Stimulated activated CD8-positive, alpha-beta memory T cell treated with anti-CD3 and anti-CD28 coated beads, Interleukin-15, amount 100 ng/mL, for 1 hour (primary cell): ENCODE data around the gene KCNJ10.
"Not testable (repeated sequence)": the region's sequence is repeated elsewhere in the genome, so short reads cannot be mapped to it uniquely, and the experiment has no call there.

Experiments
- DNase-seq: peaks from one replicate; pipeline ENCODE4 v3.0.0-alpha.2; 2020; ENCODE audit warnings: low read depth

KCNJ10 gene

DNA sequence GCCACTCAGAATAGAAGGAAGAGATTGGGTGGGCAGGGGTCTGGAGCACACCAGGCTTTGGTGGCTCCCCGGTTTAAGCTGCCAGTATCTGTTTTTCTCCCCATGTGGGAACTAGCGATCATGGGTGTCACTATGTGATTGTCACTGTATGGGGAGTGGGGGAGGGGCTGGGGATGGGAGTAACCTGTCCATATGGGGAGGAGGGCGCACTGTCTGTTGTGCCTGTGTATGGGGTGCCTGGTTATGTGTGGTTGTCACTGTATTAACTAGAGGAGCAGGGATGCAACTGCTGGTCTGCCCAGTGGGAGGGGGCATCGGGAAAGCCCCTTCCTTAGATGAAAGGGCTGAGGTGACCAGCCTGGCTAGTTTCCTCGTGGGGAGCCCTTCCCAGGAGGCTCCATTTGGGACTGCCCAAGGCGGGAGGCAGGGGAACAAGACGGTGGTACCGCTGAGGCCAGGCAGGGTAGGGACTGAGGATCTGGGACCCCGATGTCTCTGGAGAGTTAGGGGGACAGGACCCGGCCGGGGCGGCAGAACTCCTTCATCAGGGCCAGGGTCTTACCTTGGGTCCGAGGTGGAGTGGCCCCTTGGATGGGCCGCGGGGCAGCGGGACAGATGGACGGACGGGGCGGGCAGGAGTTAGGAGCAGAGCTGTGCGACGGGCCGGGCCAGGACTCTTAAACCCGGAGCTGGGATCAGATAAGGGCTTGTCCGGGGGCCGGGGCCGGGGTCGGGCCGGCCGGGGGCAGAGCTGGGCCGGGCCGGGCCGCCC is at the start of gene KCNJ10:
KCNJ10 (minus strand) TSS at position 701 of the 772 bp plus-strand sequence. CDS start 27,628 bp downstream, outside the sequence.
- DNase-seq, result no peak

DNA sequence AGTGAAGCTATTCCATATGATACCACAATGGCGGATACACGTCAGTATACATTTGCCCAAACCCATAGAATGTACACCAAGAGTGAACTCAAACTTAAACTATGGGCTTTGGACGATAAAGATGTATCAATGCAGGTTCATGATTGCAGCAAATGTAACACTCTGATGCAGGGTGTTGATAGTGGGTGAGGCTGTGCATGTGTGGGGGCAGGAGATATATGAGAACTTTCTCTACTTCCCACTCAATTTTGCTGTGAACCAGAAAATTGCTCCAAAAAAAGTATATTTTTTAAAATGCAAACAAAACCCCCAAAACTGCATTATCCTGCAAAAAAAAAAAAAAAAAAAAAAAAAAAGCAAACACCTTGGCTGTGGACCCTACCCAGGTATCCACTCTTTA is 49.0 kb upstream of the KCNJ10 start:
- no peak for DNase-seq

DNA sequence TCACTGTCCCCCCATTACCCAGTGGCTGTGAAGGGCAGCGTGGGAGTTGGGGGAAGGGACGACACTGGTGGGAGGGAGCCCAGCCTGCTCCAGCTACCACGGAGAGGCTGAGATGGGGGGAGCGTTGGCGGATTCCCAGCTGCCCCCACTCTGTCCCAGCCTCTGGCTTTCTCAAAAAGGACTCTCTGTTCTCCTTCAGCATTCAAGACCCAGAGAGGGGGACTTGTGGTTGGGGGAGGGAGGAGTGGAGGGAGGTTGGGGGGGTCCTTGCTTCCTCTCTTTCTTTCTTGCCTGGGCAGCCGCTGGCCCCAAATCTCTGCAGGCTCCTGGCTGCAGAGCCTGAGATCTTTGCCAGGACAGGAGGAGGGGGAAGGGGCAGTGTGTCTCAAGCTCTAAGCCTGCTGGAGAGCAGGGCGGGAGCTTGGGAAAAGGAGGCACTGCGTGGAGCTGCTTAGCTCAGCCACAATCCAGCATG is 47.8 kb upstream of the KCNJ10 start:
- DNase-seq, result no peak

DNA sequence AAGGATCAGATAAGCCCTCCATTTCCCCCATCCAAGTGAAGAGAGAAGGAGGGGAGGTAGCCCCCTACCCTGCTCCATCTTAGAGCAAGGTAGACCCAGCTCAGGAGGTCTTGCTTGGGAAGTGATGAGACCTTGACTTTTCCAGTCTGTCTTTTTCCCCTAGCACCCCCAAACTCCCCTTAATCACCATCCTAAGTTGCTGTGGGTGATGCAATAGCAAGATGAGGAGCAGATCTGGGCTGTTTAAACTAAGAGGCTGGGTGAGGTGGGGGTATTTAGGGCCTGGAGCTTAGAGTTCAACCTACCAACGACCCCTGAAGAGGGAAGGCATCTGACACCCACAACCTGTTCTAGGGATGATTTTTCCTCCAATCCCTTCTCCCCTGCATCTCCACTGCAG is 47.3 kb upstream of the KCNJ10 start:
- DNase-seq, result no peak

DNA sequence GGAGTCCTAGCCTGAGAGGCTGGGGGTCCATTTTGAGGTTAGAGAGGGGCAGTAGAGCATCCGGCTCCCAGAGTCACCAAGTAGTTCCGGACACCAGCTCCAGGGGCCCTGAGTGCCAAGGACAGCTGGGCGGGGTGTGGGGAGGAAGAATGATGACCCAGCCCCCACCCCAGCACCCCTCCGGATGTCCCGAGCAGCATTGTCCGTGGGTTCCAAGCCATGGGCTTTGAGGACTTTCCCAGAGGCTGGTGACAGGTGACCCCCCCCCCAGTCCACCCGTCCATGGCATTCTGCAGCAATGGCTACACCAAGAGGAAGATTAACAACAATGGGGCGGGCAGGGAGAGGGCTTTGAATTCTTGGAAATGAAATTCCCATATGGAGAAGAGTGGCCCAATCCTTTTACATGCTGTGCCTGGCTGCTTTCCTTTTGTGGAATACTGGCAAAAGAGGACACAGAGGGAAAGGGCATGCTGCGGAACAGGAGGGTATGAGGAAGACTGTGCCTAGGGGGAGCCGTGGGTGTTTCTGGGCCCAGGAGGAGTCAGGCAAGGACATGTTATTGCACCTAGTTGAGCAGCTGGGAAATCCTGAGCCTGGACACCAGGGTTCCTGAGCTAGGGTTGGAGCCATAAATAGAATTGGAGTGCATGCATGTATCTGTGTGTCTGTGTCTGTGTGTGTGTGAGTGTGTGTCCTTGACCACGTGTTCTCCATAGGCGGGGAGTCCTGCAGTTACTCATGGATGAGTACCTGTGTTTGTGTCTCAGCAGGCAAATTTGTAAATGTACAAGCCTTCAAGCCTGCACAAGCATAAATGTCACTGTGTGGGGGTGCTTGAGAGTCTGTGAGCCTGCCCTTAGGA is 46.6 kb upstream of the KCNJ10 start:
- no peak for DNase-seq

DNA sequence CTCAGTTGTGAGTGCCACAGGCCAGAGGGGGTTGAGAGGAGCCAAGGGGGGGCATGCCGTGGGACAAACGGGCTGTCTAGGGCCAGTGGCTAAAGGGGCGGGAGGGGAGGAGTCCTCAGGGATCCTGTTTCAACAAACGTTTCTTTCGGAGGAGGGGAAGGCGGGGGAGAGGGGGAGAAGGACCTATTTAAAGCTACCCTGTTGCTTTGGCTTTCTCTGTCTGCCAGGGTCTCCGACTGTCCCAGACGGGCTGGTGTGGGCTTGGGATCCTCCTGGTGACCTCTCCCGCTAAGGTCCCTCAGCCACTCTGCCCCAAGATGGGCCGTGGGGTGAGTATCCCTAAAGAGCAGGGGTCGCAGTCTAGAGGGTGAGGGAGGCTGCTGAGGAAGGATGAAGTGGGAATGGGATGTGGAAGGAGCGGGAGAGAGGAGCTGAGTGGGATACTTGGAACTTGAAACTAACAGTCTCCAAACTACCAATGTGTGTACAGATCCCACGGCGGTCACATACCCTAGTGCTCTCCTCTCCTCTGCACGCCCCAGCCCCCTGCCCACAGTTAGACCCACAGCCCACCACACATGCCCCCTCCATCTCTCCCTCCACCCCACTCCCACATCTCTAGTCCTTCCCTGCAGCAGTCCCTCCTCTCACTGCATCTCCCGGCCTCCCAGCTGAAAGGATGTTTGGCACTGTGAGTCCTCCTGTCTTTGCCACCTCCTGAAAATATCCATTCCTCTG is 45.8 kb upstream of the KCNJ10 start, which contains the start of gene ATP1A2:
ATP1A2 (plus strand) TSS at position 215 of the 738 bp plus-strand sequence; CDS start at position 318, 103 bp downstream.
- DNase-seq, result no peak

DNA sequence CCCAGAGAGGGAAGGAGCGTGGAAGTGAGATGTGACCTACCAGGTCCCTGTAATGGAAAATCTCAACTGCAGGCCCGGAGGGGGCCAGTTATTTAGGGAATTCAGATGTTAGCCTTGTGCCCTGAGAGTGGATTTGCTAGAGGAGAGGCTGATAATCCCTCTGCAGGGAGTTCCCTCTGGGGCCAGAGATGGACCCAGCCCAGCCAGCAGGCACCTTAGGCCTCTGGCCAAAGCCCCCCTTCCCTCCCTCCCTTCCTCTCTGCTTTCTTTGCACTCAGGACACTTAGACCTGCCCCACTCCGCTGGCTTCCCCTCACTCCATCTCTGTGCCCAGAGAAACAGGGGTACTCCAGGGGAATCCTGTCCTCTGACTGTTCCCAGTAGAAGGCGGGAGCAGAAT is 44.1 kb upstream of the KCNJ10 start:
- no peak for DNase-seq

DNA sequence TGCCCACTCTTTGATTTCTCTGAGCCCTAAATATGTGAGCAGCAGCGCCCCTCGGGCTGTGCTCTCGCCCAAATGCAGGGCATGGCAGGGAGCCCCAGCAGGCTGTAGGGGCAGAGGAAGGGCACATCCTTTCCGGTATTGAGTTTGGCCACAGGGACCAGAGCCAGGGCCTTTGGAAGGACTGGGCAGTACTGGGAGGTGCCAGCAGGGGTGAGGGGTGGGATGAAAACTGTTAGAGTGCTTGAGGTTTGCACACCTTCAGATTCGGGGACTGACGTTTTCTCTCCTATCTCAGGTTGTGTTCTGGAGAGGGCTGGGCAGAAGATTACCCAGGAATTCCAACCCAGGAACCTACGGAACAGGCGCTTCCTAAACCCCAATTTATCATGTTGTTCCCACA is 43.4 kb upstream of the KCNJ10 start:
- DNase-seq, result no peak

DNA sequence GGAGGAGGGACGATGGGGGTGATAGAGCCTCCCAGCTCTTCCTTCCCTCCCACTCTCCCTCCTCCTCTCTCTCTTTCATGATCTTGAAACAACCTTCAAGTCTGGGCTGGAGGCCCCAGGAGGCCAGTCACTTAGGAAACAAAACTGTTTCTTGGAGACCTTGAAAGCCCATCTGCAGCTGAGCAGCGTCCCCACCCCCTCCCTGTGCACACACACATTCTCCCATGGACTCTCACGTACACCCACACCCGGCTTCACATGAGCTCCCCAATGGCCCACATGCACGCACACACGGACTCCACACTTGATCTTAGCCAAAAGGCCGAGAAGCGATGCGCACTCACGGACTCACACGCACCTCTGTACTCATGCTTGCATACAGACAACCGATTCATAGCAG is 42.4 kb upstream of the KCNJ10 start:
- no peak for DNase-seq

DNA sequence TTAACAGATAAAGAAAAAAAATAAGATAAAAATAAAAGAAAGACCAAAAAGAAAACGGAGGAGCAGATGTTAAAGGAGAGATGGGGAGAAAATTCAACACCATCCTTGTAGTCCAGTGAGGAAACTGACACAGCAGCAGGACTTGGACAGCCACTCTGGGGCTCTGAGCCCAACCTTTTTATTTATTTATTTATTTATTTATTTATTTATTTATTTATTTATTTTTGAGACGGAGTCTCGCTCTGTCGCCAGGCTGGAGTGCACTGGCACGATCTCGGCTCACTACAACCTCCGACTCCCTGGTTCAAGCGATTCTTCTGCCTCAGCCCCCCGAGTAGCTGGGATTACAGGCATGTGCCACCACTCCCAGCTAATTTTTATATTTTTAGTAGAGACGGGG is 41.5 kb upstream of the KCNJ10 start:
- not testable (repeated sequence) for DNase-seq

DNA sequence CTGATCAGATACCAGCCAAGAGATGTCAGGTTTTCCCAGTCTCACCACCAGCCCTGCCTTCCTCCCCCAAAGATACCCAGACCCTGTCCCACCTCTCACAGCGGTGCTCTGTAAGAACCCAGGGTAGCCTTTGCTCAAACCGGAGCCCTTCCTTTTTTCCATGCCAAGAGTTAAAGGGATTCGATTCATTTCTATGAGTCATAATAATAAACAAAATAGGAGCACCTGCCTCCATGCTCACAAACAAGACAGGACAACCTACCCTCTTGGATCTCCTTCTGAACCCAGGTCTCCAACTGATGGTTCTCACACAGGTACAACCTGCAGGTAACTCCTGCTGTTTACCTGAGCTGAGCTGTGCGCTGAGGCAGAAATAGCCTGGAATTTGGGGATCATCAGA is 39.7 kb upstream of the KCNJ10 start:
- DNase-seq, result no peak

DNA sequence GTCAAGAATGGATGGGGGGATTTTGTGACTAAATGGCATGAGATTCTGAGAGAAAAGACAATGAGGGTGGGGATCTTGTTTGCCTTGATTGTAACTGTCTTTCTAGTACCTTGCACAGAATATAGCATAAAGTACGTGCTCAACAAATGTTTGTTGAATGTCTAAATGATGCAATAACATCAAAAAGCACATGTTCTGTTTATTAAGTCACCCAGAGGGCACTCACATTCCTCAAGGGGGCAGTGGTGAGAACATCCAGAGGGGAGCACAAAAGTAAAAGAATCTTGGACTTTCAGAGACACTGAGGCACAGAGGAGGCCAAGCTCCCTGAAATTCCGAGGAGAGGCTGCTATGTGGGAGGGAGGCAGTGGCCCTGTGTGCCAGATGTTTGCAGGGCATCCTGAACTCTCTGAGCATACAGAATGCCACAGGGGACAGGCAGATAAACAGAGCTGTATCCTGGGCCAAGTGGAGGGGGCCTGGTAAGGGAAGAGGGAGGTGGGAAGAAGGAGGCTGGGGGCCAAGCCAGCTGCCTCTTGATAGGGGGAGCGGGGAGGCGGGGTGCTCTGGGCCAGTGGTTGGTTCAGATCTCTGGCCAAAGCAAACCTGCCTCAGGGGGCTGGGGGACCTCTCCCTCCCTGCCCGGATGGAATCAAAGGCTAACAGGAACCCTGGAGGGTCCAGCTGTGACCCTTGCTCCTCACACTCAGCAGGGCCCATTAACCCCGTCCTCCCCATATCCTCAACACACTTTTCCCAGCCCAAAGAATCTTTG is 39.1 kb upstream of the KCNJ10 start:
- no peak for DNase-seq

DNA sequence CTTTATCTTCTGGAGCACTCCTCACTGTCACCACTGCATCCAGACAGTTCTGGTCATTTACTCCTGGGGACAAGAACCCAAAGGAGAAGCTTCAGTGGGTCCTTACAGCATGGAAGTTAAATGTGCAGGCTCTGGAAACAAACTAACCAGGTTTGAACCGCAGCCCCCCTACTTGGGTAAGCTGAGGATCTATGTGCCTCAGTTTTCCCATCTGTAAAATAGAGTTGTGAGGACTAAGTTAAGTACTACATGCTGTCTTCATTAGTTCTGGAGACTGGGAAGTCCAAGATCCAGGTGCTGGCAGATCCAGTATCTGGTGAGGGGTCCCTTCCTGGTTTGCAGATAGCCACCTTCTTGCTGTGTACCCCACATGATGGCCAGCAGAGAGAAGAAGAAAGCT is 37.6 kb upstream of the KCNJ10 start:
- DNase-seq, result no peak

DNA sequence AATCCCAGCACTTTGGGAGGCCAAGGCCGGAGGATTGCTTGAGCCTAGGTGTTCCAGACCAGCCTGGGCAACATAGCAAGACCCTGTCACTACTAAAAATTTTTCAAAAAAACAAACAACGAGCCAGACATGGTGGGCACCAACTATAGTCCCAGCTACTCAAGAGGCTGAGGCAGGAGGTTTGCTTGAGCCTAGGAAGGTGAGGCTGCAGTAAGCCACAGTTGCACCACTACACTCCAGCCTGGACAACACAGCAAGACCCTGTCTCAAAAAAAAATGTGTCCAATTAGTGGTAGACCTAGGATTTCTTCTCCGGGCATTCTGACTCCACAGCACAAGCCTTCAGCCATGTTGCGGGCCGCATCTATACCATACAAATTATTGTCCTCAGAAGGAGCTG is 35.2 kb upstream of the KCNJ10 start:
- DNase-seq, result no peak

DNA sequence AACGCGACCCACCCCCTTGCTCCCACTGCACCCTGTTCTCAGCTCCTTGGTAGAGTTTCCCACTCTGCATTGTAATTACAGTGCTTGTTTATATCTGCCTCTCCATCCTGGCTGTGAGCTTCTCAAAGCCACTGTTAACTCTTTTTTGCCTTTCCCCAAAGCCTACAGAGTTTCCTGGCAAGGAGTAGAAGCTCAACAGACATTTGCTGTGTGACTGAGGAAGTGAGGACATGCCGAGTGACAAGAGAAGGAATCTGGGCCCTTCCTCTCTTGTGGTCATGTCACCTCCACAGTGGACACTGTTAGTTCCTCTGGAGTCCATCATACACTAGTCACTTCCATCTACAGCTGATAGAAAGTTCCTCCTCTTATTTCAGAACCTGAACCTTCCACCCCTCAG is 34.5 kb upstream of the KCNJ10 start:
- no peak for DNase-seq

DNA sequence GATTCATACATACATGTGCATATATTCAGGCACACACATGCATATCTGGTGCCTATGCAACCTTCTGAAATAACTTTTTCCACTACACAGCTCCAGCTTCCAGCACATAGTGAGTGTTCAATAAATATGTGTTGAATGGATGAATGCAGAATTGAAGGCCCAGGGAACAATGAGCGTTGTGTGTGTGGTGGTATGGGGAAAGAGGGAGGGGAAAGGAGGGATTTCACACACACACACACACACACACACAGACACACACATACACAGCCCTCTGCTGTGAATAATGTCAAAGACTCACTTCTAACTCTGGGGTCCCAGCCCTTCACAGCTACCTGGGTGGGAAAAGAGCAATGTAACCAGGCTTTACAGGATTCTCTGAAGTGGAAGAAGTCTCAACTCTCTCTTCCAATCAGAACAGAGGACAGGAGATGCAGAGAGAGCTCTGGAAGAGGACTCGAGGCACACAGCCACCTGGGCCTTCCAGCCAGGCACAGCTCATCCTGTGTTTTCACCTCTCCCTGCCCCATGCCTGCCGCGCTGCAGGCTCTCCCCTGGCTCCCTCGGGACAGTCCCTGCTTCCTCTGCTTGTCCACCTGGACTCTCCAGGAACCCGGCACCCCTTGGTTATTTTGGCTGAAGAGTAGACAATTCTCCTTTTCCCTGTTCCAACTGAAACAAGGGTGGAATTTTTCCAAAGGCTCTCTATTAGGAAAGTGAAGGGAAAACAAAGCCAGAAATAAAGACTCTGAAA is 33.9 kb upstream of the KCNJ10 start:
- DNase-seq, result no peak

DNA sequence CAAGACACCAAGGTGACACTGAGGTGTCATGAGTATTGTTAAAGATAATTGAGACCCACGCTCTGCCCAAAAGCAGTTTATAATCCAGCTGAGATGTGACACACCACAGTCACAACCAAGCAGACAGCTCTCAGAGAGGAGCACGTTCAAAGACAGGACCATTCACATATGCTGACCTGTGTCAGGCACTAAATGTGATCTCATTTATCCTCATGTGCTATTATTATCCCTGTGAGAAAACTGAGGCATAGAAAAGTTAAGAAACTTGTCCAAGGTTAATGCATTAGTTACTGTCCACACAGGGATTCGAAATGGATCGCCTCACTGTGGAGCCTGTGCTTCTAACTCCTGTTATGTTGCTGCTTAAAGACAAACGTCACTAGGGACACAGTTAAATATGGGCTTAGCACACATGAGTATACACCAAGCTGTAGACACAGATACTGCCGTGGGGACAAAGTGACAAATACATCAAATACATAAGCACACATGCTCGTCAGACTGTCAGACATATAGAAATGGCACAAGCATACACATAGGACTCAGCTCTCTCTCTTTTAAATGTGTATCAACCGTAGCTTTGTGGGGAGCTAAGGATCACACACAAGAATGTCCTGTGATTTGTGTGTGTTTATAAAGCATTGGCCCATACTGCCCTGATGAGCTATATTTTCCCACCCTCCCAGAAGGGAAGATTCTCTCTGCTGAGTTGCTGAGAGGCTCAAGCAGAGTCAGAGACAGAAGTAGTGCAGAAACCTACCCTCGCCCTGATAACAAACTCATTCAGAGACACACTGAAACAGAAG is 32.0 kb upstream of the KCNJ10 start:
- DNase-seq, result no peak

DNA sequence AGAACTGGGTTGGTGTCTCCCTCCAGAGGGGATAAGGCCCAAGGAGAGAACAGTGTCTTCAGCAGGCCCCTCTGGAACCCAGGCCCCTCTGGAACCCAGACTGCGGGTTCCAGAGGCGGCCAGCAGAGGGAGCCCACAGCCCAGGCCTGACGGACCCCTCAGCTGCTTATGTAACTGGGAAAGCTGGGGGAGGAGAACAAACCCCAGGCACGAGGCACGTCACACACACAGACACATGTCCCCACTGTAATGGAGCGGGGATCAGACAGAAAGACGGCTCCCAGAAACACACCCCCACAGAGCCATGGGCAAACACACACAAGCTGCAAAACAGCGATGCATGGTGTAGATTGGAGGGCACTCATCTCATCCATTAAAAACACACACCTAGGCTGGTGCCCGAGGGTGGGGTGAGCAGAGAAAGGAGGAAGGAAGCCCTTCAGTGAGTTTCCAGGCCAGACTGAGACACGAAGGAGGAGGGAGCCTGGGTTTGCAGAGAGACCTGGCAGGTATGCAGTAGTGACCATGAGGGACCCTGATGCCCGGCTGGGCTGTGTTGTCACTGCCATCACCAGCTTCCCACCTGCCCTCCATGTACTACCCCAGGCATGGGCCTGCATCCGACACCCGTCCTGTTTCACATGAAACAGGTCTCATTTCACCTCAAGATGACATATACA is 31.2 kb upstream of the KCNJ10 start:
- DNase-seq, result peak; percentile 32

DNA sequence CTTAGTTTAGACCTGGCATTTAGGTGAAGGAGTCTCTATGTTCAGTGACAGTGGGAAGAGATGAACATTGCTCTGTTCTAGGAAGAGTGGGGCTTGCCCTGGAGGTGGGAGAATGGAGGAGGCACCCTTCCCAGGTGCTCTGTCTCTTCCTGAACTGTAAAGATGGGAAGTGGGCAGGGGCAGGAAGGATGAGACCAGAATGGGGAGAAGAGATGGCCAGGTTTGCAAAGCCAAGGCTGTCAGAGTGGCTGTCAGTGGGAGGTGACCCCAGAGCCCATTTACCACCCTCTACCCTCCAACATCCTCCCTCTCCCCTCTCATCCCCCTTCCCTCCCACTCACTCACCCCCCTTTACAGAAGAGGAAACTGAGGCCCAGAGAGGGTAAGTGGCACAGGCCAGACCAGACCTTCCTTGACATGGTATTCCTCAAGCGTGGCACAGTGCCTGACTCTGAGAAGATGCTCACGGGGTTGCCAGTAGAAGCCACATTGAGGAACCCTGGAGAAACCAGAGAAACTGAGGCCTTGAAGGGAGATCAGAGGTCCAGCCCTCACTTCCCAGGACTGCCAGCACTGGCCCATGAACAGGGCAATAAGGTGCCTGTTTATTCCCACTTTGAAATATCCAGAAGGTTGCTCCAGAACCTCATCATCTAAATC is 29.9 kb upstream of the KCNJ10 start:
- DNase-seq, result no peak
